HFF-Myc (cell line): Measurements from ENCODE around the gene CIB4.

Experiments used
- DNase-seq: peaks from one replicate; pipeline ENCODE4 v3.0.0-alpha.2; 2011; ENCODE audit warnings: low read depth; ENCODE audit errors: extremely low read depth
- H3K4me3 ChIP-seq: replicated peaks from 2 replicates; pipeline ENCODE4 v1.5.1; 2011; ENCODE audit warnings: low read depth, mild to moderate bottlenecking, control low read depth, low read length
- CTCF ChIP-seq: IDR thresholded peaks from 2 replicates; pipeline ENCODE4 v1.5.1; 2012; ENCODE audit warnings: mild to moderate bottlenecking, low read depth, low read length, control low read depth; ENCODE audit errors: missing control alignments

Gene CIB4

GRCh38 chr2:26682155-26682554 lies 41.0 kb upstream of the CIB4 start:
- DNase-seq, result no peak
- H3K4me3 ChIP-seq, result no peak overlapping the region
- TF ChIP-seq CTCF, result no peak

DNA sequence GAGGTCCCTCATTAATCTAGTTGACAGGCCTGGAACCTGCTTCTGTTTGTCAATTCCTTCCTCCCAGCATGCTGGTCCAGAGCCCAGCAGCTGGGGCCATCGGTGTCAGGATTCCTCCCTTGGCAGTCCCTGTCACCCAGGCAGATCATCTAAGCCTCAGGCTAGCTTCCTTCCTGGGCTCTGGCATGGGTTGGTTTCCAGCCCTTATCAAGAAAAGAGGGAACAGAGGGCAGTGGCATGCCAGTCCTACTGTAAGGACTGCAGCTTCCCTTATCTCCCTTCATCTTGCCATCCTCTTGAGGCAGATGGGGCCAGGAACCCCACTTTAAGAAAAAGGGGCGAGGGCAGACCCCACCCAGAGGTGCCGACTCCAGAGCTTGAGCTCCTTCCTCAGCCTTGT lies 40.5 kb upstream of the CIB4 start:
- no peak for DNase-seq
- no peak overlapping the region for H3K4me3 ChIP-seq
- no peak for TF ChIP-seq CTCF

GRCh38 chr2:26679867-26680266 lies 38.7 kb upstream of the CIB4 start:
- no peak for DNase-seq
- H3K4me3 ChIP-seq, result no peak overlapping the region
- TF ChIP-seq CTCF, result no peak

DNA sequence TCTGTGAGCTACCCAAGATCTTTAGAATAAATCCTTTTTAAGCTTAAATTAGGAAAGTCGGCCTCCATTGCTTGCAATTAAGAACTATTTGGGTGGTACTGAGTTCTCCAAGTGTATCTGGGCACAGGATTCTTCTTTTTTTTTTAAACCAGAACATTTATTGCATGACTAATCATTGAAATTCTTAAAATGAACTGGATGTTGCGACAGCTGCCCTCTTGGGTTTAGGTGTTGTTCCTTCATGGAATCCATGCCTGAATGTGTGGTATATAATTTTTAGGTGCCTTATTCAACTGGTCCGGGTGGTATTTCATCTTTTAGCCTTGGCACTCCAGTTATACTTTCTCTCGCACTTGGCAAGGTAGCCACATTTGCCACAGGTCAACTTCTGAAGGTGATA lies 36.9 kb upstream of the CIB4 start:
- no peak for DNase-seq
- TF ChIP-seq CTCF, result no peak
- no peak overlapping the region for H3K4me3 ChIP-seq

DNA sequence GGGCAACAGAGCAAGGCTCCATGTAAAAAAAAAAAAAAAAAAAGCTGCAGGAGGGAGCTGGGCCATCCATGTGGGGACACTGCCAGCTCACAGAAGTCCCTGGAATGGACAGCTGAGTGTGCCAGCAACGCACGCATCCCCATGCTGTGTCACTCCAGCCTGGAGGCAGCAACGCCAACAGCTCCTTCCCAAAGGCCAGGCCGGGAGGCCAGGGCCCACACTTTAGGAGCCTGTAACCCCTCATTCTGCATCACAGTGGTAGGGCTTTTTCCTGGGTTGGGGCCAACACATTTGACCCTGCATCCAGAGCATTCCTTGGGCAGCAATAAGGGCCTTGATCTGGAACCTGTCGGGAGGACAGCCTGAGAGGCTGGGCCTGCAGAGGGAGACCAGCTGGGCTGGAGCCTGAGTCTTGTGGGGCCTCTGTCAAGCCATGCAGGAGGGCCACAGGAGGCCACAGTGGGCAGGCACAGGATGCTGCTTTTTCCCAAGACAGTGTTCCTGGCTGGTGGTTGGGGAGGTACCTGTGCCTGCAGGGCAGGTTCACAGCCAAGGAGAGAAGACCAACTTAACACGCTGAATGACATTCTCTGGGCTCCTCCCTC lies 34.6 kb upstream of the CIB4 start:
- H3K4me3 ChIP-seq, result no peak overlapping the region
- DNase-seq, result no peak
- no peak for TF ChIP-seq CTCF

GRCh38 chr2:26674771-26675170 lies 33.6 kb upstream of the CIB4 start:
- no peak overlapping the region for H3K4me3 ChIP-seq
- TF ChIP-seq CTCF, result no peak
- no peak for DNase-seq
